Activated naive CD4-positive, alpha-beta T cell treated with anti-CD3 and anti-CD28 coated beads, Interleukin-2, amount 50 U/mL, for 72 hours (primary cell): ENCODE measurements around the gene CHD9NB. TPM values are rescaled to one million over a fixed set of nuclear protein-coding genes. Genes with fewer than 3 reads are reported as not detected.

Experiments
- ATAC-seq, 2 donors: fragments of 150-1000 bp; cut with Tn5 transposase; 2 replicates each; pipeline ENCODE4 v1.10.0; 2021; ENCODE audit warnings: mild to moderate bottlenecking in 2 of 2, moderate library complexity in 2 of 2
- DNase-seq, 2 donors: peaks; one replicate each; pipeline ENCODE4 v3.0.0; 2021 to 2022; ENCODE audit warnings: low spot score in 2 of 2
- H3K27ac Mint-ChIP-seq, 2 donors: one replicate each; pipeline ENCODE4 v1.8.0; 2022; ENCODE audit warnings: mild to moderate bottlenecking in 2 of 2, mixed read lengths in 2 of 2
- H3K36me3 Mint-ChIP-seq, 2 donors: one replicate each; pipeline ENCODE4 v1.8.0; 2022; ENCODE audit warnings: mixed read lengths in 2 of 2
- H3K9me3 Mint-ChIP-seq, 2 donors: one replicate each; pipeline ENCODE4 v1.8.0; 2022; ENCODE audit warnings: mixed read lengths in 2 of 2
- total RNA-seq, 2 donors: library from RNA; stranded (reverse); gene quantifications; one replicate each; pipeline ENCODE4 v1.2.3, GENCODE V29; 2022

The CHD9NB gene
- total RNA-seq, result 1 to 10 TPM in 1 of 2 donors, under 1 TPM in 1; 0.14 to 1.5 TPM

DNA sequence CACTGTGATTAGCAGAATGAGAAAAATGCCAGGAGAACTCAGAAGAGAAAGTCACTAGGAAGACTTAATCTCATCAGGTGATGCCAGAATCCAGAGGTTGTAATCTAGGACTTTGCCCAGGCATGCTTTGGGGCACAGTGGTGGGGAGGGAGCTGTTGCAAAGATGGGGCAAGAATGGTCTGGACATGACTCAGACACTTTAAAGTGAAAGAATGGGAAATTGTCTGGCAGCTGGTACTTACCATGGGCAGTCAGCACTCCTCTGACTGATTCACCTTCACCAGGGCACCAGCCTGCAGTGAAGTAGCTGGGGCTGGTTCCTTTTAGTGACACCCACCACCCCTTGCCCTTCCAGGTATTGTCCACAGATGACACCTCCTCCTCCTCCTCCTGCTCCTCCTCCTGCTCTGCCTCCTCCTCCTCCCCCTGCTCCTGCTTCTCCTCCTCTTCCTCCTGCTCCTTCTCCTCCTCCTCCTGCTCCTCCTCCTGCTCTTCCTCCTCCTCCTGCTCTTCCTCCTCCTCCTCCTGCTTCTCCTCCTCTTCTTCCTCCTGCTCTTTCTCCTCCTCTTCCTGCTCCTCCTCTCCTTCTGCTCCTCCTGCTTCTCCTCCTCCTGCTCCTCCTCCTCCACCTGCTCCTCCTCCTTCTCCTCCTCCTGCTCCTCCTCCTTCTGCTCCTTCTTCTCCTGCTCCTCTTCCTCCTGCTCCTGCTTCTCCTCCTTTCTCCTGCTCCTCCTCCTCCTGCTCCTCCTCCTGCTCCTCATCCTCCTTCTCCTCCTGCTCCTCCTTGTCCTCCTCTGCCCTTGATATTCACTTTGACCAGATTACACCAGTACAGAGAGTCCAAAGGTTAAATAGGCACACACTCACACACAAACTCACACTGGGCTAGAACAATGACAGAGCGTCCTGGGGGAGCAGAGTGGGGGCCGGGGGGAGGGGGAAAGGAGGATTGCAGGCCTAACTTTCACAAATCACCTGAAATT is at the start of gene CHD9NB:
Gene CHD9NB (minus strand): TSS at position 379 of the 983 bp plus-strand sequence. CDS start 8,739 bp downstream, outside the sequence.
- peak in 1 of 2 donors; percentile 57 for DNase-seq
- no peaks in the 10 kb centered on the region for H3K36me3 Mint-ChIP-seq
- H3K9me3 Mint-ChIP-seq, result no peaks in the 10 kb centered on the region
- peak in 1 of 2 donors; percentile 77 for ATAC-seq
- H3K27ac Mint-ChIP-seq, result peak within 1 kb of the TSS in 1 of 2 donors; percentile 84

DNA sequence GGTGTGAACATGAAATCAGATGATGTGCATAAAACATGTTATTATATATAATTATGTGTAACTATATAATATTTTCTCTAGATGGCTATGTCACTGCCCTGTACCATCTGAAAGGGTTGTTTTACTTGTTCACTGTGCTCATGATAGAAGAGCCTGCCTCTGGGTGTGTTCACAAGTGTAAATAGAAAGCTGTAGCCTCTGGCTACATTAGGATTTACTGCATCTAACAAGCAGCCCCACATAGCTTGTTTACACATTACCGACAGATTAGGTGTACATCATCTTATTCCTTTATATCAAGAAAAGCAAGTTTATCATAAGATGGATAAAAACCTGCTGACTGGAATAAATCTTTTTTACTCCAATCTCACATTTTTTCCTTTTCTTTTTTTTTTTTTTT is 48.2 kb upstream of the CHD9NB start:
- Mint-ChIP-seq H3K9me3 (no peaks in the 10 kb centered on the region), H3K27ac (no peak overlapping the region), H3K36me3 (no peaks in the 10 kb centered on the region)
- ATAC-seq, result no peak
- no peak for DNase-seq

DNA sequence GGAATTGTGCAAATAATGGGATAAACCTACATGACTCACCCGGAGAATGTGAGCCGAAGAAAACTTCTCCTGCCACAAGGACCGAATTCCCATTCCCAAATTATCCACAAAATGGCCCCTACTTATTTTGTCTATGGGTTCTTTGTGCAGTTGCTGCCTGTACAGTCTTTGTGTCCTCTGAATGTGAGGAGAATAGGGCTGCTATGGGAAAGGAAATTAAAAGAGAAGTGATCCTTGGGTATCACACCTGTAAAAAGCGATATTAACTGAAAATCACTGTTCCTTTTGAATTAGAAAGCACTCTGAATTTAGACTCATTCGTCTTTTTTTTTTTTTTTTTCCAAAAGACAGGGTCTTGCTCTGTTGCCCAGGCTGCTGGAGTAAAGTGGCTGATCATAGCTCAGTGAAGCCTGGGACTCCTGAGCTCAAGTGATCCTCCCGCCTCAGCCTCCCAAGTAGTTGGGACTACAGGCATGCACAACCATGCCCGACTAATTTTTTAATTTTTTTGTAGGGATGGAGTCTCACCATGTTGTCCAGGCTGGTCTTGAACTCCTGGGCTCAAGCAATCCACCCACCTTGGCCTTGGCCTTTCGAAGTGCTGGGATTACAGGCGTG is 47.5 kb upstream of the CHD9NB start:
- ATAC-seq (no peak), DNase-seq (no peak)
- no peaks in the 10 kb centered on the region for H3K9me3 Mint-ChIP-seq
- no peaks in the 10 kb centered on the region for H3K36me3 Mint-ChIP-seq
- H3K27ac Mint-ChIP-seq, result peak overlapping the region in 1 of 2 donors; percentile 77

DNA sequence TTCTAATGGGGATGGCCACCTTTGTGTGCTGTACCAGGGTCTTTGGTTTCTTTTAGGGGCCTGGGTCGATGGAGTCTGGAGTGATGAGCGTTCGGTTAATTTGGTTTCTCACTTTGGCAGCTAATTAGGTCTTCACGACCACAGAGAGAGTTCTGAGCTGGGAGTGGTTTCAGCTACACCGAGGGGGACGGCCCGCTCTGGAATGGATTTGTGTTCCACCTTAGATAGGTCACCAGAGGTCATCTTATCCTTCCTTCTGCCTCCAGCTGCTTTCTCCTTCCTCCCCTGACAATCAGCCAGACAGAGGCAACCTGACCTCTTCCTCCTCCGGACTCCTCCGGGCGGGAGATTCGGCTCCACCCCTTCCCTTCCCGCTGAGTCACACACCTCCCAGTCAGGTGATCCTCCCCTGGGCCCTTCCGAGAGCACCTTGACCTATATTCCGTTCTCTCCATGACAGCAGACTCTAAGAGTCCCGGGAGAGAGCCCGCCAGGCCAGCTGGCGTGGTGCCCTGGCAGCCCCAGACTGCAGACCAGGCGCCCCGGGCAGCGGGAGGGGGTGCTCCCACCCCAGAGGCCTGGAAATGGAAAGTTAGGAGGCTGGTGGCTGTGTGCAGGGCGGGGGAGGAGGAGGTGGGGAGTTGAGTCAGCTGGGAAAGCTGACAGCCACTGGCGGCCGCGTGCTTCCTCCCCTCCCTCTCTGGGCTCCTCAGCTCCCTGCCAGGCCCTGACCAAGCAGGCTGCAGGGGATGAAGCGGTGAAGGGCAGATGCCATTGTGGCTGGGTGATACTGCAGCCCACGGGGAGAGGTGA is 46.8 kb upstream of the CHD9NB start:
- DNase-seq, result peak; percentile 42 to 85
- H3K9me3 Mint-ChIP-seq, result no peaks in the 10 kb centered on the region
- H3K36me3 Mint-ChIP-seq, result no peaks in the 10 kb centered on the region
- peak; percentile 81 to 86 for ATAC-seq
- peak overlapping the region; percentile 77 to 89 for H3K27ac Mint-ChIP-seq

DNA sequence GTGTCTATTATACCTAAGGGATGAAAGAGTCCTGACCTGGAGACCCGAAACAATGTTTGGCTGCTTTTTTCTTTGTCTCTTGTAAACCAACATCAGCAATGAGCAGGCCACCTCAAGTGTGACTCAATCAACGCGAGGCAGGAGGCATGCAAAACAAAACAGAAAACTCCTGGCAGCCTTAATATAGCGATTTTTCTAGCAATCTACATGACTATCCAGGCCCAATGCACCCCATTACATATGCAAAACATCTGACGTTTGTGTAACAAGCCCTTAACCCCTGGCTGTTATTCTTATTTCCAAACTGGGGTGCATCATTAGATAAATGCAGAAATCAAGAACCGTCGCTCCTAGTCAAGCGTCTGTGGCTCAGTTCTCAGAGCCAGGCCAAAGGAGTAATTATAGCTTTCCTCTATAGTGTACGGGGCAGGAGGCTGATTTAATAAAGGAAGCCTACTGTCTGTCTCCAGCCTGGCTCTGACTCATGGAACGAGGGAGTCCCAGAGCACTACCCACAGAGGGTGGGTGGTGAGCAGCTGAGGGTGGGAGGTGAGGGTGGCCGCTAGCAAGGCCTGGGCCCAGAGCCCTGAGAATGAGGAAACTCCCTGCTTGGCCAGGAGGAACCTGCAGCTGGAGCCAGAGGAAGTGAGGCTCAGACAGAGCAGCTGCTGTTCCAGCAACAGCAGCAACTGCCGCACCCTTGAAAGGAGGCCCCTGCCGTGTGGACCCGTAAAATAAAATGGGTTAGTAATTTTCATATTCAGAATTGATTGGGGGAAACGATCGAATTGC is 46.0 kb upstream of the CHD9NB start:
- Mint-ChIP-seq H3K27ac (peak overlapping the region; percentile 77 to 89), H3K9me3 (no peaks in the 10 kb centered on the region), H3K36me3 (no peaks in the 10 kb centered on the region)
- ATAC-seq, result peak; percentile 52 to 61
- peak; percentile 11 to 60 for DNase-seq

DNA sequence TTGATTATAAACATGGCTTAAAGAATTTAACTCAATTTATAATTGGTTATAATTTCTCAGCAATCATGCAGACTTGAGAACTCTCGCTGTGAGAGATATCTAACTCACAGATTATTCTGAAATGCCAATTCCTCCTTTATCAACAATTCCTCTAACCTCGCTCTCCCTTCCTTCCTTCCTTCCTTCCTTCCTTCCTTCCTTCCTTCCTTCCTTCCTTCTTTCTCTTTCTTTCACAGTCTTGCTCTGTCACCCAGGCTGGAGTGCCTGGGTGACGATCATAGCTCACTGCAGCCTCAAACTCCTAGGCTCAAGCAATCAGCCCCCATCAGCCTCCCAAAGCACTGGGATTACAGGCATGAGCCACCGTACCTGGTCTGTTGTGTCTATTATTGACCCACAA is 44.5 kb upstream of the CHD9NB start:
- Mint-ChIP-seq H3K27ac (no peak overlapping the region), H3K36me3 (no peaks in the 10 kb centered on the region), H3K9me3 (no peaks in the 10 kb centered on the region)
- DNase-seq (no peak), ATAC-seq (no peak)

DNA sequence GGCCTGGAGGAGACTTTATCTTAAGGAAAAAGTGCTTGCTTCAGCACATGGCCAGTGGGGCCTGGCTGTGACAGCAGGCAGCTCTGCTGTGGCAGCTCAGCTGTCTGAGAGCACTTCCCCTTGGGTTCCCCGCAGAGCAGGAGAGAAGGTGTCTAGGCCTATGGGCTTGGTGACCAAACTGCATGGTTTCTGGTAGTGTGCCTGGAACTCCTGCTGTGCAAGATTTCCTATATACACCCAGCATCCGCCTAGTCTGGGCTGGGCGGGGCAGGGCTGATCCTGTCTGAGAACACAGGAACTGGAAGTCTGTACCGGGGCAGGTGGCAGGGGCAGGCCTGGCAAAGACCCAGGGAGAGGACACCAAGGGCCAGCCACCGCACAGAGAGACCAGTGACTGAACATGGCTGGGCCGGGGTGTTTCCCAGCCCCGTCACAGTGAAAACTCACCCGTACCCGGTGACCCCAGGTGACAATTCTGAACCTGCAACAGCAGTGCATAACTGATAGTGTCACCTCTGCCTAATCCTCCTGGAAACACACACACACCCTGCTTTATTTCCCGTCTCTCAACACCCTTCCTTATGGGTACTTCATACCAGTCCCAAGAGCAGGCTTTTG is 41.4 kb upstream of the CHD9NB start:
- peak in 1 of 2 donors; percentile 33 for ATAC-seq
- Mint-ChIP-seq H3K9me3 (no peaks in the 10 kb centered on the region), H3K36me3 (no peaks in the 10 kb centered on the region), H3K27ac (peak overlapping the region in 1 of 2 donors; percentile 14)
- DNase-seq, result no peak

DNA sequence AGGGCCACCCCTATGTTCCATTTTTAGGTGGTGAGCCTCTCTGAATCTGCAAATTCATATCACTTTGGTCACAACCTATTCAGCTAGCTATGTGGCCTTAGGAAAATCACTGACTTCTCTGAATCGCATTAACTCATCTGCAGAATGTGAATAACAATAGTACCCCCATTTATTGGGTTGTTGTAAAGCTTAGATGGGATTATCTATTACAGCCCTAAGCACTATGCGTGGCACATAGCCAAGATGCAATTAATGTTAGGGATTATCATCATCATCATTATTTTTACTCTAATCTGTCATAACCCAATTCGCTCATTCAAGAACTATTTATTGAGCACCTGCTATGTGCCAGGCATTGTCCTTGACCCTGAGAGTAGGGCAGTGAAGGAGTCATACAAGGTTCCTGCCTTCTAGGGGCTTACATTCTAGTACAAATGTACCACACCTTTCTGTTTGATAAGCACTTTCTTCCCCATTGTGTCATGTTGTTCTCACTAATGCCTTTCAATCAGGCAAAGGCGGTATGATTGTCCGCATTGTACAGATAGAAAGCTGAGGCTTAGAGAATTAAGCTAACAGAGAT is 40.6 kb upstream of the CHD9NB start:
- Mint-ChIP-seq H3K36me3 (no peaks in the 10 kb centered on the region), H3K9me3 (no peaks in the 10 kb centered on the region), H3K27ac (no peak overlapping the region)
- DNase-seq, result no peak
- ATAC-seq, result no peak

DNA sequence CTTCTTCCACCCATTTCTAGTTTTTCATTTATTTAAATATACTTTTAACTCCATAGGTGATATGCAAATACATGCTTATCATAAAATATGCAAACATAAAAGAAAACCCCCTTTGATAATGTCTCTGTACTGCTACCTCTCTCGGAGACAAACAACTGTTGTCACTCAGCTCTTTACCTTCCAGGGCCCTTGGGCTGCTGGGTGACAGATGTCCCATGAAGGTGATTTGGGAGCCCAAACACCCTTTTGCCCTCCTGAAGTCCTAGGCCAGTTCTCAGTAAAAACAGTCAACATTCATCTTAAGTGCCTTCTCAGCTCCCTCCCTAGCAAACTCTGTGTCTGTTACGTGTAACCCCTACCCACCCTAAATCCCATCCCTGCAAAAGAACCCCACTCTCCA is 39.6 kb upstream of the CHD9NB start:
- H3K36me3 Mint-ChIP-seq, result no peaks in the 10 kb centered on the region

DNA sequence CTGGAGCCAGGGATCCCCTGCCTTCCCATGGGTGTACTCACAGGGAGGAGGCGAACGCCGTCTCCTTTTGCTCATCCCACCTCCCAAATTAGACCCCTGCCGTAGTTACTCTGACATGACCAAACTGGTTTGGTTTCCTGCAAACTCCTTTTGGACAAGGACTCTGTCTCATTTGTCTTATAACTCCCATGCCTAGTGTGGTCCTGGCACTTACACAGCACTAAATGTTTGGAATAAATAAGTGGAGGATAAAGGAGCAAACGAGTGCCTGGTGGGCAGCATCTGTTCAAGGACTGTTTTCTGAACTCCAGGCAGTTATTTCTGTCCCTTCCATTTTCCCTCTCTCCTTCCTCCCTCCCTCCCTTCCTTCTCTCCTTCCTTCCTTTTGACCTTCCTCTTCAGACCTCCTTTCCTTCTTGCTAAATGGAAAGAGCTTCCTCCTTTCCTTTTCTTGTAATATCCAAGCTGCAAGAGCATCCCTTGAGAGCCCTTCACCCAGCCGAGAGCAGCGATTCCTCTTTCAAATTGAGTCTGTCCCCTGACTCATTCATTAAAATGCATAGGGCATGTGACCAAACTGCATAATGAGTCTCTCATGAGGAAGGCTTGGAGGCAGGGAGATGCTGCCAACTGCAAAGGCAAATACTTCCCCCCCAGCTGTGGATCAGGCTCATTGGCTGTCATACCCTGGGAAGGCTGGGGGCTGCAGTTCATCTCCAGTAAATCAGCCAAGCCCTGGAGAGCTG is 38.9 kb upstream of the CHD9NB start:
- DNase-seq (peak in 1 of 2 donors; percentile 8), ATAC-seq (peak; percentile 79)
- no peak overlapping the region for H3K27ac Mint-ChIP-seq

More for the DNA sequence above, 39.6 kb upstream of the CHD9NB start:
- Mint-ChIP-seq H3K27ac (no peak overlapping the region), H3K9me3 (no peaks in the 10 kb centered on the region)
- no peak for DNase-seq
- ATAC-seq, result no peak

DNA sequence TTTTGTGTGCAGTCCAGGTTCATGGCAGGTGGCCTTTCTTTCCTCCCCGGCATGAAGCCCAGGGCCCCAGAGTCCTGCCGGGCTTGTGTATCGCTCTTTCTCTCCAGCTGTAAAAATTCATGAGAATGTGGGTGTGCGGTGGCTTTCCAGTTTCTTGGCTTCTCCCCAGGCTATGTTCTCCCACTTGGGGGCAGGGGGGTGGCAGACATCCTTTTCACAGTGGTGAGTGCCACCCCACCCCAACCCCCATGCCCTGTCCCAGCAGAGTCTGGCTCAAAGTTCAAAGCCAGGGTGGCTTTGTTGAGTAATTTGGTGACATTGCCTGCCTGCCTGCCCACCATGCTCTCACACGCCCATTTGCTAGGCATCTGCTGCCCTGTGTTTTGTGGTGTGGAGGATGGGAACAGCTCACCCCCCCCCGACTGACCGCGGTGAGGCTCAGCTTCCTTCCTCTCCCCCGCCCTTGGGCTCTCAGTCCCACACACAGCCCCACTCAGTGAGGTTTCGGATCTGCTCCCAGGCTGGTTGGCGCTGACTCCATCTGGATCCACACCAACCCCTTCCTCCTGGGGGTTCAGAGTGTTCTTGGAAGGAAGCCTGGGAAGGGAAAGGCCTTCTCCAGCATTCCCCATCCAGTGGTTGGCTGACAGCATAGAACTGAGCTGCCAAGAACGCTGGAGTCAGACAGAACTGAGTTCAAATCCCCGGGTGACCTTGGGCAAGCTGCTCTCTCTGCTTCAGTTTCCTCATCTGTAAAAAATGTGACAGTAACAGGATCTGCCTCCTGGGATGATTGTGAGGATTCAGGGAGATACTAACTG is 38.1 kb upstream of the CHD9NB start:
- Mint-ChIP-seq H3K9me3 (no peaks in the 10 kb centered on the region), H3K36me3 (no peaks in the 10 kb centered on the region), H3K27ac (no peak overlapping the region)
- no peak for DNase-seq
- peak; percentile 37 to 59 for ATAC-seq

More for the DNA sequence above, 38.9 kb upstream of the CHD9NB start:
- H3K36me3 Mint-ChIP-seq, result no peaks in the 10 kb centered on the region
- H3K9me3 Mint-ChIP-seq, result no peaks in the 10 kb centered on the region

DNA sequence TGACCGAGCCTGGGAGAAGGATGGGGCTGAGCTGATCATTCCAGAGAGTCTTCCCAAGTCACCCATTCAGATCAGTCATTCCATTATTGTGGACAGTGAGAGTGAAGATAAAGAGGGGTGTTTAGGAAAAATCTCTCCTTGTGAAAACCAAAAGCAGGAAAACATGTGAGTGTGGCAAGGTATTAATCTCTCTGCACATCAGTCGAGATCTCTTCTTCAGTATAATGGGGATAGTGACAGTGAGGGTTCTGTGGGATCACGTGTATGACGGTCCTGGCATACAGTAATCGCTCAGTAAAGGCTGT is 37.5 kb upstream of the CHD9NB start:
- H3K36me3 Mint-ChIP-seq, result no peaks in the 10 kb centered on the region
- H3K9me3 Mint-ChIP-seq, result no peaks in the 10 kb centered on the region
- ATAC-seq, result no peak
- DNase-seq, result no peak
- no peak overlapping the region for H3K27ac Mint-ChIP-seq

DNA sequence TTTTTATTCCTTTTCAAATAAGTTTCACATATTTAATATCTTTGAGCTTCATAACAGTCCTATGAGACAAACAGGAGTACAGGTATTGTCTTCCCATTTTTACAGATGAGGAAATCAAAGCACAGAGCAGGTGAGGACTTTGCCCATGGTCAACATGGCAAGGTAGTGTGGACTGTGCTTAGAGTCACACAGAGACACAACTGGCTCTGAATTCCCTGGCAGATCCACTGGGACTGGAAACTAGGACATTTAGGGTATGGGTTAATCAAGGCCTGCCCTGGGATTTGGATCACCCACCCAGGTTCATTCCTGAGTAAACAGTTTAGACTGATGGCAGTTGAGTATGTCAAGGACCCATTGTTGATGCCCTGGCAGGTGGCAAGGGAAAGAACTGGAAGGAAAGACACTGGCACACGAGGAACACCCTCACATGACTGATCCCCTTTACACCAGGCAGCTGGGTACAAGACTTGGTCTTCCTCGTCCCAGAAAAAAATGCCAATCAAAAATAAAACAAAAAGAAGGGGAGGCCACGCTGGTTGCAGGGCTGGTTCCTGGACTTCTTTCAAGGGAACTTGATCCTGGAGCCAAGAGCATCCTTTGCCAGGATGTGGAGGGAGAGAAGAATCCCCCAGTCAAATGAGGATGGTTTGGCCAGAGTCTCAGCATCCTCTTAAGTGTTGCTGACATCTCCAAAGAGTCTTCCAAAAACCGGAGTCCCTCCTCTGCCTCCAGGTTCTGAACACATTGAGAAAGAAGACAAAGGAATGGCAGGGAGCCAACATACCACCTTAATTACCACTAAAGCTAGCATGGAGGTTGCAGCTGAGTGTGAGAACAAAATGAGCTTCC is 37.0 kb upstream of the CHD9NB start:
- ATAC-seq (no peak), DNase-seq (no peak)
- Mint-ChIP-seq H3K9me3 (no peaks in the 10 kb centered on the region), H3K36me3 (no peaks in the 10 kb centered on the region), H3K27ac (no peak overlapping the region)
